GM23338 (cell line): ENCODE measurements around the gene AP4E1.

Source experiments
- CTCF ChIP-seq, 2 experiments: fragments of 200-600 bp in 1 of 2; sonication (generic) in 1 of 2; conservative IDR thresholded peaks; 2 replicates each; pipeline versions ENCODE4 v1.5.1 to v1.6.1; 2016 to 2017; ENCODE audit warnings: antibody characterized with exemption in 2 of 2, low read depth in 2 of 2, mild to moderate bottlenecking in 2 of 2, moderate library complexity in 1 of 2
- EZH2 ChIP-seq: fragments of 200-600 bp; sonication (generic); IDR thresholded peaks from one replicate; pipeline ENCODE4 v1.8.0; 2017; ENCODE audit warnings: antibody characterized with exemption, mild to moderate bottlenecking, low read depth; ENCODE audit not compliant: unreplicated experiment
- EZH2phosphoT487 ChIP-seq: fragments of 200-600 bp; sonication (generic); IDR thresholded peaks from one replicate; pipeline ENCODE4 v1.8.1; 2018; ENCODE audit warnings: antibody characterized with exemption; ENCODE audit not compliant: unreplicated experiment
- POLR2AphosphoS5 ChIP-seq: IDR thresholded peaks from 2 replicates; pipeline ENCODE4 v1.6.1; 2016; ENCODE audit warnings: antibody characterized with exemption, low read depth
- REST ChIP-seq: IDR thresholded peaks from one replicate; pipeline ENCODE4 v1.6.1; 2018; ENCODE audit warnings: antibody characterized with exemption; ENCODE audit not compliant: unreplicated experiment

DNA sequence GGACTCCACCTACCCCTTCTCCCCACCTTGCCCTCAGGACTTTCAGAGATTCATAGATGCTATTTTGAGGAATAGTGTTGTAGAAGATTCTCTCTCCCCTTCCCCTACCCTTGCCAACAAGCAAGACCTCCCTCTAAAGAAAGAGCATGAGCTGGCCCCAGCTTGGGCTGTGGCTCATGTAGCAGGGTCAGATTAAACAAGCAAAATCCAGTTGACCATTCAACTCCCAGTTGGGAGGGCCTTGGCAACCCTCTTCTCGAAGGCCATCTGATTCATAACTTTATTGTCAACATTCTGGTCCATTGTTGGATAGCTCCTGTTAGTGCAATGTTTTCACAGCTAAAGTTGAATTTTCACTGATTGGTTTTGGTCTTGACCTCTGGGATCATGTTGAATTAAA is 145.1 kb downstream of the AP4E1 start:
- TF ChIP-seq REST (no peak), EZH2phosphoT487 (no peak), CTCF (conservative IDR thresholded peaks at IDR 0.05; ENCODE audit: low read depth in 2 of 2) (no peak), EZH2 (no peak), POLR2AphosphoS5 (no peak)
